ENCODE results near the gene CPSF3. TPM values are rescaled to one million over a fixed set of nuclear protein-coding genes. Genes with fewer than 3 reads are reported as not detected.

The CPSF3 gene
- polyA plus RNA-seq (2011; rRNA removed) = 40.2 and 48.6 TPM in 2 replicates
- 31.8 and 45.7 TPM in 2 replicates for polyA minus RNA-seq (2011; rRNA and poly(A)+ RNA removed)

GRCh38 chr2:9423100-9423921, at the start of gene CPSF3, which contains the start of gene ITGB1BP1:
TSS of gene CPSF3 (plus strand) at chr2:9423654. CDS start at chr2:9423774, 120 bp downstream.
TSS of gene ITGB1BP1 (minus strand) at chr2:9423528. CDS start at chr2:9418697, 4,831 bp downstream.
- peak within 1 kb of the TSS; percentile 98 for H3K4me3 ChIP-seq (ENCODE audit: low read depth, low read length)
- POLR2A ChIA-PET = interaction anchor here (0.6 to 2.1 kb wide), 8 partner anchors 9 to 133 kb away, joined by 3 to 9 read pairs (median 4); partner anchors contain the start of gene ADAM17
- peaks cover 3% of the 10 kb centered on the region; the same call in 1 of the 2 replicates for H3K9me3 ChIP-seq (ENCODE audit: control insufficient read depth, insufficient read depth, low read length)
- H3K27ac ChIP-seq (ENCODE audit: low read depth, low read length) = peak within 1 kb of the TSS; percentile 78
- no peak for TF ChIP-seq CTCF (IDR thresholded peaks at IDR 0.05; ENCODE audit: low read depth, low read length)
- H3K27me3 ChIP-seq (ENCODE audit: control insufficient read depth, insufficient read depth, low read length) = no peaks in the 10 kb centered on the region
- CTCF ChIA-PET = interaction anchor here (0.9 to 1.4 kb wide), 3 partner anchors 11 to 280 kb away, joined by 3 read pairs; no protein-coding TSS in a partner anchor
- peak; percentile 95 for DNase-seq (ENCODE audit: low read depth, low spot score)

GRCh38 chr2:9374071-9374730, 49.3 kb upstream of the CPSF3 start:
- no peak for DNase-seq (ENCODE audit: low read depth, low spot score)
- no peaks in the 10 kb centered on the region for H3K27me3 ChIP-seq (ENCODE audit: control insufficient read depth, insufficient read depth, low read length)
- no peak for TF ChIP-seq CTCF (IDR thresholded peaks at IDR 0.05; ENCODE audit: low read depth, low read length)
- no peaks in the 10 kb centered on the region for H3K9me3 ChIP-seq (ENCODE audit: control insufficient read depth, insufficient read depth, low read length)
- CTCF ChIA-PET = interaction anchor here (1.9 kb wide), 1 partner anchor 232 kb away, joined by 7 read pairs; no protein-coding TSS in a partner anchor
- no peak overlapping the region for H3K27ac ChIP-seq (ENCODE audit: low read depth, low read length)
- H3K4me3 ChIP-seq (ENCODE audit: low read depth, low read length) = no peak overlapping the region
- POLR2A ChIA-PET = interaction anchor here (0.5 kb wide), 1 partner anchor 12 kb away, joined by 3 read pairs; no protein-coding TSS in a partner anchor

GRCh38 chr2:9375857-9376428, 47.5 kb upstream of the CPSF3 start:
- POLR2A ChIA-PET = no interaction called here
- H3K27me3 ChIP-seq (ENCODE audit: control insufficient read depth, insufficient read depth, low read length) = no peaks in the 10 kb centered on the region
- no peak for TF ChIP-seq CTCF (IDR thresholded peaks at IDR 0.05; ENCODE audit: low read depth, low read length)
- H3K4me3 ChIP-seq (ENCODE audit: low read depth, low read length) = no peak overlapping the region
- DNase-seq (ENCODE audit: low read depth, low spot score) = no peak
- no peaks in the 10 kb centered on the region for H3K9me3 ChIP-seq (ENCODE audit: control insufficient read depth, insufficient read depth, low read length)
- no peak overlapping the region for H3K27ac ChIP-seq (ENCODE audit: low read depth, low read length)
- CTCF ChIA-PET = interaction anchor here (1.2 kb wide), 1 partner anchor 395 kb away, joined by 3 read pairs; no protein-coding TSS in a partner anchor

- no peaks in the 10 kb centered on the region for H3K9me3 ChIP-seq (ENCODE audit: control insufficient read depth, insufficient read depth, low read length)
- no peaks in the 10 kb centered on the region for H3K27me3 ChIP-seq (ENCODE audit: control insufficient read depth, insufficient read depth, low read length)
- no peak for DNase-seq (ENCODE audit: low read depth, low spot score)
- H3K27ac ChIP-seq (ENCODE audit: low read depth, low read length) = peak overlapping the region; percentile 62
- H3K4me3 ChIP-seq (ENCODE audit: low read depth, low read length) = no peak overlapping the region
- no peak for TF ChIP-seq CTCF (IDR thresholded peaks at IDR 0.05; ENCODE audit: low read depth, low read length)
- ChIA-PET CTCF (interaction anchor here (1.0 to 1.2 kb wide), 2 partner anchors 13 to 114 kb away, joined by 3 to 4 read pairs; no protein-coding TSS in a partner anchor), POLR2A (no interaction called here)
These were observed 45.9 kb upstream of the CPSF3 start for GRCh38 chr2:9377461-9378097.
